Mucosa of rectum (tissue), 2 donors: ENCODE results near the gene SORL1.
"Not testable (repeated sequence)": the region's sequence is repeated elsewhere in the genome, so short reads cannot be mapped to it uniquely, and the experiment has no call there.

Experiments used
- H3K27ac ChIP-seq, 2 donors: one replicate each; pipeline ENCODE4 v1.7.0; 2013; ENCODE audit warnings: inconsistent platforms in 2 of 2, low read depth in 2 of 2, low read length in 2 of 2
- H3K27me3 ChIP-seq, 2 donors: one replicate each; pipeline ENCODE4 v1.7.0; 2013; ENCODE audit warnings: low read length in 2 of 2; ENCODE audit not compliant: control insufficient read depth in 2 of 2, insufficient read depth in 2 of 2
- H3K36me3 ChIP-seq, 2 donors: one replicate each; pipeline ENCODE4 v1.7.0; 2013; ENCODE audit warnings: low read length in 2 of 2; ENCODE audit not compliant: control insufficient read depth in 2 of 2, insufficient read depth in 2 of 2
- H3K4me1 ChIP-seq, 2 donors: one replicate each; pipeline ENCODE4 v1.7.0; 2013; ENCODE audit warnings: low read length in 2 of 2, mild to moderate bottlenecking in 1 of 2; ENCODE audit not compliant: control insufficient read depth in 2 of 2, insufficient read depth in 2 of 2
- H3K4me3 ChIP-seq, 2 donors: one replicate each; pipeline ENCODE4 v1.7.0; 2013; ENCODE audit warnings: low read length in 2 of 2
- H3K9ac ChIP-seq, 2 donors: one replicate each; pipeline ENCODE4 v1.7.0; 2013; ENCODE audit warnings: low read length in 2 of 2, low read depth in 1 of 2, mild to moderate bottlenecking in 1 of 2
- H3K9me3 ChIP-seq, 2 donors: one replicate each; pipeline ENCODE4 v1.7.0; 2013; ENCODE audit warnings: low read length in 2 of 2; ENCODE audit not compliant: control insufficient read depth in 2 of 2
- donor health status: healthy.
- donor health status: Normal muscosa, but diverticular disease.

SORL1 gene

DNA sequence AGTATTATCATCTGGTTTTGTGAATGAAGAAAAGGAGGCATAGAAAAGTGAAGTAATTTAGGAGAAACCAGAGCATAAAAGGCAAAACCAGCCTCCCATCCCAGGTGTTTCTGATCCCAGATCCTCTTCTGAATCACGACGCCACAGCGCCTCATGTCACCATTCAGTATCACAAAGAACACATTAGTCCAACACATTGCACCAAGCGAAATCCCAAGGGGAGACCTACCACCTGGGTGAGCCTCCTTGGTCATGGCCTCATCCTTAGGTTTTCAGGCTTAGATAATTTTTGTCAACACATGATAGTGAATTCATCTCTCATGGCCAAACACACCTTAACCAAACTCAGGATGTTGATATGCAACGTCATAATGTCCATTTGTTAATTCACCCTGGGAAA lies 182.2 kb downstream of the SORL1 start:
- peaks cover 2 to 14% of the 10 kb centered on the region in 2 donors for H3K36me3 ChIP-seq
- H3K4me1 ChIP-seq: no peaks in the 10 kb centered on the region
- no peaks in the 10 kb centered on the region for H3K9me3 ChIP-seq
- no peak overlapping the region for H3K4me3 ChIP-seq
- H3K27ac ChIP-seq: no peak overlapping the region
- no peak overlapping the region for H3K9ac ChIP-seq
- H3K27me3 ChIP-seq: no peaks in the 10 kb centered on the region

DNA sequence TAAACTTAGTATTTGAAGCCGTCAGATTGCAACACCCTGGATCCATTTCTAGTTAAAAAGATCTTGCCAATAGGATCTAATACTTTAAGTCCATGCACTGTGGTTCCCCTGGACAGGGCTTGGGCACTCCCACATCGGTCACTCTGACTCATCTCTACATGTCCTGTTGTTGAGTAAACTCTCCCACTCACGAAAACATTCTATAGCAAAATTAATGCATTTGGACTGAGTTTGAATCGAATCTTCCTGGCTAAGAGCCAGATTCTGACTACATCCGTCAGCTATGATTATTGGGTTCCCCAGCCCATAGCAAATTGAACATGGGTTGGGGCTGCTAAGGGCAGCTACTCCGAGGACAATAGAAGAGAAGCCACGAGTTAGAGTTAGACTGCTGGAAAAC lies 182.8 kb downstream of the SORL1 start:
- Histone ChIP-seq H3K9ac (no peak overlapping the region), H3K4me3 (no peak overlapping the region), H3K36me3 (peaks cover 2 to 13% of the 10 kb centered on the region in 2 donors), H3K27me3 (no peaks in the 10 kb centered on the region), H3K9me3 (no peaks in the 10 kb centered on the region), H3K27ac (no peak overlapping the region), H3K4me1 (no peaks in the 10 kb centered on the region)

GRCh38 chr11:121636081-121636799 lies 184.1 kb downstream of the SORL1 start:
- Histone ChIP-seq H3K9ac (no peak overlapping the region), H3K36me3 (peaks cover 2 to 13% of the 10 kb centered on the region in 2 donors)

DNA sequence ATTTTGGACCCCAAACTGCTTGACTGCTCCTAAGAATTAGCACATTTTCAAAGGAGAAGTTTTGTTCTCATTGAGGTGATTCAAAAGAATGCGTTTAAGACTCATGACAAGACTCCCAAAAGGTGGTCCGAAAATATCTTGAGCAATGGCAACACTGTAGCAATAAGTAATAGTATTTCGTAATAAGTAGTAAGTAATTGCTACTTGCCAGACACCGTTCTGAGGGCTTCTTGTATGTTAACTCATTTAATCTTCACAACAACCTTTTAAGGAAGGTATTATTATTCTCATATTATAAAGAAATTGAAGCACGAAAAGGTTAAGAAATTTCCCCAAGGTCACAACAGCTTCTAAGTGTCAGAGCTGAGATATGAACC lies 184.7 kb downstream of the SORL1 start:
- Histone ChIP-seq H3K4me3 (no peak overlapping the region), H3K27ac (no peak overlapping the region), H3K36me3 (peaks cover 2 to 13% of the 10 kb centered on the region in 2 donors), H3K4me1 (no peaks in the 10 kb centered on the region), H3K9me3 (no peaks in the 10 kb centered on the region), H3K9ac (no peak overlapping the region), H3K27me3 (no peaks in the 10 kb centered on the region)

More at GRCh38 chr11:121636081-121636799, 184.1 kb downstream of the SORL1 start:
- Histone ChIP-seq H3K4me1 (no peaks in the 10 kb centered on the region), H3K27me3 (no peaks in the 10 kb centered on the region), H3K27ac (no peak overlapping the region), H3K4me3 (no peak overlapping the region), H3K9me3 (no peaks in the 10 kb centered on the region)

DNA sequence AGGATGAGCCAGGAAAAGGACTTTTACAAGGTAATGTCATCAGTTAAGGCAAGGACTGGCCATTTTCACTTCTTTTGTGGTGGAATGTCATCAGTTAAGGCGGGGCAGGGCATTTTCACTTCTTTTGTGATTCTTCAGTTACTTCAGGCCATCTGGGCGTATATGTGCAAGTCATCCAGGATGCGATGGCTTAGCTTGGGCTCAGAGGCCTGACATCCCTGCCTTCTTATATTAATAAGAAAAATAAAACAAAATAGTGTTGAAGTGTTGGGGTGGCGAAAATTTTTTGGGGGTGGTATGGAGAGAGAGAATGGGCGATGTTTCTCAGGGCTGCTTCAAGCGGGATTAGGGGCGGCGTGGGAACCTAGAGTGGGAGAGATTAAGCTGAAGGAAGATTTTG lies 185.5 kb downstream of the SORL1 start:
- not testable (repeated sequence) for H3K27me3 ChIP-seq, H3K9ac ChIP-seq, H3K9me3 ChIP-seq, H3K4me3 ChIP-seq, H3K36me3 ChIP-seq, H3K27ac ChIP-seq, H3K4me1 ChIP-seq

DNA sequence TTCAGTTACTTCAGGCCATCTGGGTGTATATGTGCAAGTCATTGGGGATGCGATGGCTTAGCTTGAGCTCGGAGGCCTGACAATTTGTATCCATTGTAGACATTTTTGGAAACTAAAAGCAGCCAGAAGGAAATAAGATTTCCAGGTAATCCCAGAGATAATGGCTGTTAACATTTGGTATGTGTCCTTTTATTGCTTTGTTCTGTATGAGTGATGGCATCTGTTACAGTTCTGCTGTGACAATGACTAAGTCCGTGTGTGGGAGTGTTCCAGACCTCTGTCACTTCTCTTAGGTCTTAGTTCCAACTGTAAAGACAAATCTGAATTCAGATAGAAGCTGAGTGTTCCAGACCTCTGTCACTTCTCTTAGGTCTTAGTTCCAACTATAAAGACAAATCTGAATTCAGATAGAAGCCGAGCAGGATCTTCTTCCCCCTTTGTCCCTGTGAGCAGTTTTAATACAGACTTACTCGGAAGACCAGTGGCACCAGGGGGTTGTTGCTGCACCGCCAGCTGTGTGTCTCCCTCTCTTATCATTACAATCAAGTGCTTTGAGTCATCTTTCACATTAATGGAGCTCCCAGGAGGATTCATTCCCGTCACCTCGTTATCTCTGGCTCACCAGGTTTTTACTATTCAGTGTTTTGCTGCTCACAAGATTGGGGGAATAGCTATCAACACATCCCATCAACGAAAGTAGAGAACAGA lies 191.5 kb downstream of the SORL1 start:
- Histone ChIP-seq H3K27me3 (no peaks in the 10 kb centered on the region), H3K27ac (no peak overlapping the region), H3K9me3 (no peaks in the 10 kb centered on the region), H3K9ac (no peak overlapping the region), H3K4me1 (no peaks in the 10 kb centered on the region), H3K4me3 (no peak overlapping the region), H3K36me3 (no peaks in the 10 kb centered on the region)

DNA sequence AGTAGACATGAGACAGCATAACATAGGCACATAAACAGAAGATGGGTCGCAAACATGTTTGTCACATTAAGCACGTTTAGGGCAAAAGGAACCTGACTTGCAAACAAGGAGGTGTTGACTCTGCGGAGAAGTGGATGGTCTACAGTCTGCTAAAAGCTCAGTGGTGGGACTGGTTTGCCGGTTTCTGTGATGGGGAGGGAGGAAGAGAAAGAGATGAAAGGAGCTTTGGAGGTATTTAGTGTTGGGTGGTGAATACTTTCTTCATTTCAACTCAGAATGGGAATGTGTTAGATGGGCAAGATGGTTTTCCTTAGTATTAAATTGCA lies 192.0 kb downstream of the SORL1 start:
- Histone ChIP-seq H3K9ac (no peak overlapping the region), H3K27me3 (no peaks in the 10 kb centered on the region), H3K9me3 (no peaks in the 10 kb centered on the region), H3K36me3 (no peaks in the 10 kb centered on the region), H3K4me3 (no peak overlapping the region), H3K27ac (no peak overlapping the region), H3K4me1 (no peaks in the 10 kb centered on the region)

DNA sequence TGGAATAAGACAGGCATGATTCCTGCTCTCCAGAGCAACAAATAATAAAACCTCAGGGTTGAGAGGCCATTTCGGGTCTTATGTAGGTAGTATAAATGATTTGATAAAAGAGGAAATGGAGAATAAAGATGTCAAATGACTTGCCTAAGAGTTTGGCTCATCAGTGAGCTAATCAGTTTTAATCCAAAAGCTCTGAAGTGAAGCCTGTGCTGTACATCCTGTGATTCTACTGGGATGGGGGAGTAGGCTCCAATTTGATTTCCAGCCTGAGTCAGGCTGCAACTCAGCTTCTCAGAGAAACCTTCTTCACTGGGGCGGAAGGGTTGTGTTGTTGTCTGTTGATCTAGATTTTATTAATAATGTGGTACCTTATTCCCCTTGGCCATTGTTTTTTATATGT lies 192.9 kb downstream of the SORL1 start:
- no peaks in the 10 kb centered on the region for H3K27me3 ChIP-seq
- H3K36me3 ChIP-seq: no peaks in the 10 kb centered on the region
- no peaks in the 10 kb centered on the region for H3K9me3 ChIP-seq
- no peak overlapping the region for H3K4me3 ChIP-seq
- no peak overlapping the region for H3K9ac ChIP-seq
- no peak overlapping the region for H3K27ac ChIP-seq
- H3K4me1 ChIP-seq: no peaks in the 10 kb centered on the region

- Histone ChIP-seq H3K27me3 (no peaks in the 10 kb centered on the region), H3K9me3 (no peaks in the 10 kb centered on the region), H3K4me3 (no peak overlapping the region), H3K9ac (no peak overlapping the region), H3K4me1 (no peaks in the 10 kb centered on the region), H3K27ac (no peak overlapping the region), H3K36me3 (no peaks in the 10 kb centered on the region)
These were observed 193.5 kb downstream of the SORL1 start for GRCh38 chr11:121645596-121645995.

- H3K9me3 ChIP-seq: no peaks in the 10 kb centered on the region
- no peak overlapping the region for H3K4me3 ChIP-seq
- no peaks in the 10 kb centered on the region for H3K27me3 ChIP-seq
- no peaks in the 10 kb centered on the region for H3K36me3 ChIP-seq
- H3K27ac ChIP-seq: no peak overlapping the region
- H3K4me1 ChIP-seq: no peaks in the 10 kb centered on the region
- H3K9ac ChIP-seq: no peak overlapping the region
These were observed 196.2 kb downstream of the SORL1 start for GRCh38 chr11:121648306-121648705.
